ENCODE results near the gene SLC25A23.
"Not testable (repeated sequence)": the region's sequence is repeated elsewhere in the genome, so short reads cannot be mapped to it uniquely, and the experiment has no call there.

The SLC25A23 gene

GRCh38 chr19:6412061-6412446, 47.5 kb downstream of the SLC25A23 start:
- TF ChIP-seq, protein P1, sequence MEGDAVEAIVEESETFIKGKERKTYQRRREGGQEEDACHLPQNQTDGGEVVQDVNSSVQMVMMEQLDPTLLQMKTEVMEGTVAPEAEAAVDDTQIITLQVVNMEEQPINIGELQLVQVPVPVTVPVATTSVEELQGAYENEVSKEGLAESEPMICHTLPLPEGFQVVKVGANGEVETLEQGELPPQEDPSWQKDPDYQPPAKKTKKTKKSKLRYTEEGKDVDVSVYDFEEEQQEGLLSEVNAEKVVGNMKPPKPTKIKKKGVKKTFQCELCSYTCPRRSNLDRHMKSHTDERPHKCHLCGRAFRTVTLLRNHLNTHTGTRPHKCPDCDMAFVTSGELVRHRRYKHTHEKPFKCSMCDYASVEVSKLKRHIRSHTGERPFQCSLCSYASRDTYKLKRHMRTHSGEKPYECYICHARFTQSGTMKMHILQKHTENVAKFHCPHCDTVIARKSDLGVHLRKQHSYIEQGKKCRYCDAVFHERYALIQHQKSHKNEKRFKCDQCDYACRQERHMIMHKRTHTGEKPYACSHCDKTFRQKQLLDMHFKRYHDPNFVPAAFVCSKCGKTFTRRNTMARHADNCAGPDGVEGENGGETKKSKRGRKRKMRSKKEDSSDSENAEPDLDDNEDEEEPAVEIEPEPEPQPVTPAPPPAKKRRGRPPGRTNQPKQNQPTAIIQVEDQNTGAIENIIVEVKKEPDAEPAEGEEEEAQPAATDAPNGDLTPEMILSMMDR (conservative IDR thresholded peaks at IDR 0.05): no peak
- H3K27ac ChIP-seq: no peak overlapping the region

DNA sequence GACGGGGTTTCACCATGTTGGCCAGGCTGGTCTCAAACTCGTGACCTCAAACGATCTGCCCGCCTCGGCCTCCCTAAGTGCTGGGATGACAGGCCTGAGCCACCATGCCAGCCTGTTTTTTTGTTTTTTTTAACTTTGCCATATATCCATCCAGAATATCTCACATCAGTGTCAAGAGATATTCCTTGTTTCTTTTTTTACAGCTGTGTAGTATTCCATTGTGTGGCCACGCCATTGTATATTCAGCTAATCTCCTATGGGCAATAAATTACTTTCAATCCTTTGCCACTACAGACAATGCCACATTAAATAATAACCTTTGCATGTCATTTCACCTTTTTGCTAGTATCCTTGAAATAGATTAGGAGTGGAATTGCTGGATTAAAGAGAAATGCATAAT, 50.2 kb downstream of the SLC25A23 start:
- H3K27ac ChIP-seq: no peak overlapping the region
- TF ChIP-seq, protein P1 (conservative IDR thresholded peaks at IDR 0.05): no peak

DNA sequence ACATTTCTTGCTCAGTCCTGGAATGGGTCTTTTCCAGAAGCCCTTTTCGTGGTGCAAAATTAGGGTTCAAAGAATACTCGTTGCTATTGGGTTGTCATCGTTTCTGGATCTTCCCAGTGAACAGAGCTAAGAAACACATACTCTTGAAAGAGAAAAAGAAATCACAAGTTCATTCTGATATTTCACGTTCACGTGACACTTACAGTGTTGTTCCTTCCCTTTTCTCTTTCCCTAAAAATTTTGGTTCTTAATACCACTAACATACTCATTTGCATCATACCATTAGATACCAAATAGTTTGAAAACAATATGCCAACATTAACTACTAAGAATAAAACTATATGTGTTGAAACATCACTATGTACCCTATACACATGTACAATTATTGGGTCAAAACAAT, 53.2 kb downstream of the SLC25A23 start:
- TF ChIP-seq, protein P1 (conservative IDR thresholded peaks at IDR 0.05): no peak
- H3K27ac ChIP-seq: no peak overlapping the region

DNA sequence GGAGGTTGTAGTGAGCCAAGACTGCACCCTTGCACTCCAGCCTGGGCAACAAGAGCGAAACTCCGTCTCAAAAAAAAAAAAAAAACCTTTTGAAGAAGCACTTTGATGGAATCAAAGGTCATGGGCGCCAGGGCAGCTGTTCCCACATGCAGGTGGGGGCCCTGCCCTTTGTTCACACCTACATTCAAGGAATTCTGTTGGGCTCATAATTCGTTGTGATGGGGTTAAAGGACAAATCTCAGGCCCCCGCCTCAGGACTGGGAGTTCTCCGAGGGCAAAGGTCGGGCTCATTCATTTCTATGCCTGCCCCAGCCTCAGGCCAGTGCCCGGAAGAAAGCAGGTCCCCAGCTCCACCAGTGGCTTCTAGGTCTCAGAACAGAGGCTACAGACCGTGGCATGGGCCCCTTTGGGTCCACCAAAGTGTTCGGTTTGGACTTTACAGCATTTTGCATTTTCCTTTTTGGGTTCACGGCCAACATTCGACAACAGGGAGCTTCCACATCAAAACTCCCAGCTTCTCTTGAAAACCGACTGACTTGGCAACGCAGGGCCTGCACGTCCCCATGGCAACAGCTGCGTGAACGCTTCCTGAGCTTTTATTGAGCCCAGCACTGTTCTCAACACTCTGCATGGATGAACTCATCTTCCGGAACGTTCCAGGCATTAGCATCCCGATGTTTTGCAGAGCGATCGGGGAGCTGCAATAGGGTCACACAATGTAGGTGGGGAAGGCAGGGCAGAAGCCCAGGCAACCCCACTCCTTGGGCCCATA, 56.6 kb downstream of the SLC25A23 start:
- H3K27ac ChIP-seq: no peak overlapping the region
- TF ChIP-seq, protein P1 (conservative IDR thresholded peaks at IDR 0.05): no peak

GRCh38 chr19:6402058-6402457, 57.5 kb downstream of the SLC25A23 start:
- TF ChIP-seq, protein P1 (conservative IDR thresholded peaks at IDR 0.05): no peak

GRCh38 chr19:6400062-6400944, 59.3 kb downstream of the SLC25A23 start:
- not testable (repeated sequence) for H3K27ac ChIP-seq

More at GRCh38 chr19:6402058-6402457, 57.5 kb downstream of the SLC25A23 start:
- no peak overlapping the region for H3K27ac ChIP-seq

DNA sequence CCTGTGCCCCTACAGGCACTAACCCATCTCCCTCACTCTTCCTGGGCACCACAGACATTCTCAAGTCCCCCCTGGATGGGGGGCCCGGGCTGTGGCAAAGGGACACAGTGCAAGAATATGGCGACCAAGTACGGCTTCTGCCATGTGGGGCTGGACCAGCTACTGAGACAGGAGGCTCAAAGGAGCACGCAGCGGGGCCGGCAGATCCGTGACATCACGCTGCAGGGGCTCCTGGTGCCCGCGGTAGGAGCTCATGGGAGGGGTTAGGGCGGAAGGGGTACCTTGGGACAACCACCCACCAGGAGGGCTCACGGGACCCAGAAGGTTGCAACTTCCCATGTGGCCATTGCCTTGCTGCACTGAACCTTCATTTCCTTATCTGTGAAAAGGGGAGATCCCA, 63.3 kb downstream of the SLC25A23 start:
- no peak overlapping the region for H3K27ac ChIP-seq
- TF ChIP-seq, protein P1 (conservative IDR thresholded peaks at IDR 0.05): no peak
